NCI-H226 (cell line): Measurements from ENCODE around the gene NDUFB5.
A peak's percentile ranks its signal among the peaks of the same experiment; 100 is the strongest.

Experiments used
- DNase-seq: peaks from one replicate; pipeline ENCODE4 v3.0.0-alpha.2; 2015

NDUFB5 gene

GRCh38 chr3:179604321-179605078 is at the start of gene NDUFB5, which contains the start of gene MRPL47:
Gene NDUFB5 (plus strand): TSS chr3:179604794. CDS start chr3:179604816, 22 bp downstream.
Gene MRPL47 (minus strand): TSS chr3:179604638. CDS start chr3:179604624, 14 bp downstream.
- peak; percentile 93 for DNase-seq

GRCh38 chr3:179558742-179559364 is 45.7 kb upstream of the NDUFB5 start:
- DNase-seq, result peak; percentile 31

GRCh38 chr3:179560791-179561190 is 43.8 kb upstream of the NDUFB5 start:
- no peak for DNase-seq

GRCh38 chr3:179562591-179563270 is 41.9 kb upstream of the NDUFB5 start, which contains the start of gene ACTL6A:
Gene ACTL6A (plus strand): TSS chr3:179562926. CDS start chr3:179563093, 167 bp downstream.
- peak; percentile 99 for DNase-seq

- DNase-seq, result peak; percentile 49
Observed at GRCh38 chr3:179563271-179563783, 41.3 kb upstream of the NDUFB5 start.

- no peak for DNase-seq
Observed at GRCh38 chr3:179565496-179565895, 39.1 kb upstream of the NDUFB5 start.

- DNase-seq, result no peak
Observed at GRCh38 chr3:179580992-179581391, 23.6 kb upstream of the NDUFB5 start.

GRCh38 chr3:179589143-179589542 is 15.5 kb upstream of the NDUFB5 start:
- DNase-seq, result peak; percentile 27

- no peak for DNase-seq
Observed at GRCh38 chr3:179590669-179591068, 13.9 kb upstream of the NDUFB5 start.

- no peak for DNase-seq
Observed at GRCh38 chr3:179591313-179591712, 13.3 kb upstream of the NDUFB5 start.

- DNase-seq, result no peak
Observed at GRCh38 chr3:179599531-179599930, 5.1 kb upstream of the NDUFB5 start.

GRCh38 chr3:179603321-179603720 is 1.3 kb upstream of the NDUFB5 start:
- DNase-seq, result no peak

GRCh38 chr3:179603831-179604230 is 763 bp upstream of the NDUFB5 start:
- no peak for DNase-seq

GRCh38 chr3:179606534-179607085 is 2.0 kb downstream of the NDUFB5 start:
- no peak for DNase-seq

GRCh38 chr3:179608931-179609720 is 4.5 kb downstream of the NDUFB5 start:
- no peak for DNase-seq

GRCh38 chr3:179610066-179610465 is 5.5 kb downstream of the NDUFB5 start:
- DNase-seq, result no peak

- DNase-seq, result peak; percentile 38
Observed at GRCh38 chr3:179613807-179614206, 9.2 kb downstream of the NDUFB5 start.

- DNase-seq, result no peak
Observed at GRCh38 chr3:179615458-179616173, 11.0 kb downstream of the NDUFB5 start.

- DNase-seq, result no peak
Observed at GRCh38 chr3:179622023-179622422, 17.4 kb downstream of the NDUFB5 start.

- DNase-seq, result no peak
Observed at GRCh38 chr3:179624451-179624850, 19.9 kb downstream of the NDUFB5 start.

GRCh38 chr3:179630753-179631451 is 26.3 kb downstream of the NDUFB5 start:
- no peak for DNase-seq
